Measurements from ENCODE around the gene SH3D19. TPM values are rescaled to one million over a fixed set of nuclear protein-coding genes. Genes with fewer than 3 reads are reported as not detected.
"Not testable (repeated sequence)": the region's sequence is repeated elsewhere in the genome, so short reads cannot be mapped to it uniquely, and the experiment has no call there.

The SH3D19 gene
- total RNA-seq, 1 donor from 2014 or later: 23.0 TPM

GRCh38 chr4:151266497-151266896, 58.9 kb downstream of the SH3D19 start:
- TF ChIP-seq CTCF (IDR thresholded peaks at IDR 0.05; ENCODE audit: insufficient read depth, low read length, poor library complexity, severe bottlenecking): no peak

GRCh38 chr4:151263455-151263854, 62.0 kb downstream of the SH3D19 start:
- H3K36me3 ChIP-seq (ENCODE audit: control insufficient read depth, insufficient read depth, low read length): no peaks in the 10 kb centered on the region
- no peaks in the 10 kb centered on the region for H3K27me3 ChIP-seq (ENCODE audit: control insufficient read depth, insufficient read depth, low read length)
- TF ChIP-seq CTCF (IDR thresholded peaks at IDR 0.05; ENCODE audit: insufficient read depth, low read length, poor library complexity, severe bottlenecking): no peak
- no peak overlapping the region for H3K4me3 ChIP-seq (ENCODE audit: low read depth, low read length)
- no peak for DNase-seq (ENCODE audit: low read depth)

More at GRCh38 chr4:151266497-151266896, 58.9 kb downstream of the SH3D19 start:
- no peak overlapping the region for H3K4me3 ChIP-seq (ENCODE audit: low read depth, low read length)
- H3K36me3 ChIP-seq (ENCODE audit: control insufficient read depth, insufficient read depth, low read length): no peaks in the 10 kb centered on the region
- no peaks in the 10 kb centered on the region for H3K27me3 ChIP-seq (ENCODE audit: control insufficient read depth, insufficient read depth, low read length)
- DNase-seq (ENCODE audit: low read depth): no peak

- no peak overlapping the region for H3K4me3 ChIP-seq (ENCODE audit: low read depth, low read length)
- DNase-seq (ENCODE audit: low read depth): peak; percentile 19
- no peak for TF ChIP-seq CTCF (IDR thresholded peaks at IDR 0.05; ENCODE audit: insufficient read depth, low read length, poor library complexity, severe bottlenecking)
- no peaks in the 10 kb centered on the region for H3K36me3 ChIP-seq (ENCODE audit: control insufficient read depth, insufficient read depth, low read length)
- H3K27me3 ChIP-seq (ENCODE audit: control insufficient read depth, insufficient read depth, low read length): no peaks in the 10 kb centered on the region
Measured at GRCh38 chr4:151260526-151260925, 64.9 kb downstream of the SH3D19 start.

- DNase-seq (ENCODE audit: low read depth): no peak
- TF ChIP-seq CTCF (IDR thresholded peaks at IDR 0.05; ENCODE audit: insufficient read depth, low read length, poor library complexity, severe bottlenecking): no peak
- Histone ChIP-seq H3K4me3 (ENCODE audit: low read depth, low read length) (no peak overlapping the region), H3K36me3 (ENCODE audit: control insufficient read depth, insufficient read depth, low read length) (no peaks in the 10 kb centered on the region), H3K27me3 (ENCODE audit: control insufficient read depth, insufficient read depth, low read length) (no peaks in the 10 kb centered on the region)
Measured at GRCh38 chr4:151259752-151260151, 65.7 kb downstream of the SH3D19 start.

GRCh38 chr4:151257704-151258103, 67.7 kb downstream of the SH3D19 start:
- no peak for DNase-seq (ENCODE audit: low read depth)
- no peaks in the 10 kb centered on the region for H3K36me3 ChIP-seq (ENCODE audit: control insufficient read depth, insufficient read depth, low read length)
- H3K4me3 ChIP-seq (ENCODE audit: low read depth, low read length): no peak overlapping the region
- no peaks in the 10 kb centered on the region for H3K27me3 ChIP-seq (ENCODE audit: control insufficient read depth, insufficient read depth, low read length)
- no peak for TF ChIP-seq CTCF (IDR thresholded peaks at IDR 0.05; ENCODE audit: insufficient read depth, low read length, poor library complexity, severe bottlenecking)

- no peak for DNase-seq (ENCODE audit: low read depth)
- no peak for TF ChIP-seq CTCF (IDR thresholded peaks at IDR 0.05; ENCODE audit: insufficient read depth, low read length, poor library complexity, severe bottlenecking)
- no peak overlapping the region for H3K4me3 ChIP-seq (ENCODE audit: low read depth, low read length)
- no peaks in the 10 kb centered on the region for H3K27me3 ChIP-seq (ENCODE audit: control insufficient read depth, insufficient read depth, low read length)
- H3K36me3 ChIP-seq (ENCODE audit: control insufficient read depth, insufficient read depth, low read length): no peaks in the 10 kb centered on the region
Measured at GRCh38 chr4:151256134-151256533, 69.3 kb downstream of the SH3D19 start.

GRCh38 chr4:151255680-151256079, 69.7 kb downstream of the SH3D19 start:
- H3K4me3 ChIP-seq (ENCODE audit: low read depth, low read length); DNase-seq (ENCODE audit: low read depth); H3K27me3 ChIP-seq (ENCODE audit: control insufficient read depth, insufficient read depth, low read length); H3K36me3 ChIP-seq (ENCODE audit: control insufficient read depth, insufficient read depth, low read length): not testable (repeated sequence)

- not testable (repeated sequence) for H3K4me3 ChIP-seq (ENCODE audit: low read depth, low read length); H3K36me3 ChIP-seq (ENCODE audit: control insufficient read depth, insufficient read depth, low read length); DNase-seq (ENCODE audit: low read depth); H3K27me3 ChIP-seq (ENCODE audit: control insufficient read depth, insufficient read depth, low read length)
Measured at GRCh38 chr4:151255226-151255625, 70.2 kb downstream of the SH3D19 start.

Measured in kidney epithelial cell (primary cell).